GM12878 (cell line): ENCODE results near the gene MAGEA2B. TPM values are rescaled to one million over a fixed set of nuclear protein-coding genes. Genes with fewer than 3 reads are reported as not detected.
"Not testable (repeated sequence)": the region's sequence is repeated elsewhere in the genome, so short reads cannot be mapped to it uniquely, and the experiment has no call there.

Experiments used
- ATAC-seq: fragments of 200-7000 bp; cut with Tn5 transposase; 3 replicates; pipeline ENCODE4 v1.9.1; 2020; ENCODE audit warnings: mild to moderate bottlenecking, moderate library complexity
- BruUV-seq: library from RNA; stranded (reverse); fragments of 400-500 nt; replicated peaks from 2 replicates; lab custom pipeline; 2021; lab: Mats Ljungman, UMichigan
- CTCF ChIA-PET: fragments of 300-600 bp; sonication (Branson Sonifier 250); formaldehyde crosslinking; extraction: SDS; loops from one replicate; lab custom pipeline; 2021; ENCODE audit warnings: inconsistent platforms; lab: Yijun Ruan, JAX
- POLR2A ChIA-PET: fragments of 350-600 bp; formaldehyde crosslinking; extraction: SDS; loops from one replicate; lab custom pipeline; 2021; ENCODE audit warnings: inconsistent platforms; lab: Charles Lee
- RAD21 ChIA-PET: fragments of 300-600 bp; sonication (Branson Sonifier 250); formaldehyde crosslinking; loops from one replicate; lab custom pipeline; 2023; ENCODE audit warnings: antibody characterized with exemption; ENCODE audit not compliant: unreplicated experiment; lab: Charles Lee
- SMC1A ChIA-PET: fragments of 300-600 bp; sonication (Branson Sonifier 250); formaldehyde crosslinking; loops from one replicate; lab custom pipeline; 2023; ENCODE audit not compliant: unreplicated experiment, uncharacterized antibody; lab: Charles Lee
- DNase-seq: peaks from one replicate; pipeline ENCODE4 v3.0.0-alpha.2; 2011; ENCODE audit warnings: low read depth, low spot score
- FAIRE-seq: peaks from 3 replicates; lab custom pipeline; 2011; peaks lifted over from hg19 to GRCh38; lab: Jason Lieb, UNC
- H2AFZ ChIP-seq: 2 replicates; pipeline ENCODE4 v1.6.0; 2011; ENCODE audit warnings: low read depth, low read length, control low read depth; ENCODE audit not compliant: control insufficient read depth
- H3K27ac ChIP-seq: 2 replicates; pipeline ENCODE4 v1.5.1; 2011; ENCODE audit warnings: control low read depth; ENCODE audit not compliant: control insufficient read depth, insufficient read depth
- H3K27me3 ChIP-seq, 2 experiments: replicated peaks in 1 of 2; 2 replicates each; pipeline versions ENCODE4 v1.6.0 to v1.6.1; 2011; ENCODE audit warnings: low read length in 1 of 2; ENCODE audit not compliant: control insufficient read depth in 2 of 2, insufficient read depth in 2 of 2
- H3K36me3 ChIP-seq, 2 experiments: 2 replicates each; pipeline ENCODE4 v1.5.1; 2011; ENCODE audit warnings: low read length in 1 of 2; ENCODE audit not compliant: control insufficient read depth in 2 of 2, insufficient read depth in 2 of 2
- H3K4me1 ChIP-seq: 2 replicates; pipeline ENCODE4 v1.6.1; 2011; ENCODE audit warnings: mild to moderate bottlenecking, low read length, moderate library complexity, mixed read lengths; ENCODE audit not compliant: control insufficient read depth, insufficient read depth
- H3K4me2 ChIP-seq: 2 replicates; pipeline ENCODE4 v1.6.0; 2011; ENCODE audit warnings: control low read depth; ENCODE audit not compliant: control insufficient read depth, insufficient read depth
- H3K4me3 ChIP-seq: fragments of 200-600 bp; sonication (generic); 2 replicates; pipeline ENCODE4 v1.5.1; 2016
- H3K79me2 ChIP-seq: 2 replicates; pipeline ENCODE4 v1.6.0; 2011; ENCODE audit warnings: low read length; ENCODE audit not compliant: control insufficient read depth, insufficient read depth
- H3K9ac ChIP-seq: 2 replicates; pipeline ENCODE4 v1.8.0; 2011; ENCODE audit warnings: low read length, control low read depth, mixed read lengths; ENCODE audit not compliant: control insufficient read depth, insufficient read depth
- H3K9me3 ChIP-seq: replicated peaks from 3 replicates; pipeline ENCODE4 v1.5.1; 2011; ENCODE audit warnings: mild to moderate bottlenecking, low read length; ENCODE audit not compliant: control insufficient read depth, insufficient read depth
- H4K20me1 ChIP-seq: 2 replicates; pipeline ENCODE4 v1.6.0; 2011; ENCODE audit not compliant: control insufficient read depth, insufficient read depth
- ATF7 ChIP-seq: fragments of 450-650 bp; IDR thresholded peaks from 2 replicates; pipeline ENCODE4 v1.6.1; 2016; ENCODE audit warnings: low read depth, mild to moderate bottlenecking
- BRCA1 ChIP-seq: IDR thresholded peaks from 2 replicates; pipeline ENCODE4 v1.6.1; 2011; ENCODE audit warnings: low read depth, low read length, improper control_type of control experiment
- CBX3 ChIP-seq: fragments of 200-600 bp; sonication (generic); IDR thresholded peaks from 2 replicates; pipeline ENCODE4 v1.6.1; 2016; ENCODE audit warnings: low read depth, borderline replicate concordance
- CHD2 ChIP-seq: IDR thresholded peaks from 2 replicates; pipeline ENCODE4 v1.6.1; 2011; ENCODE audit warnings: low read depth, low read length, improper control_type of control experiment, borderline replicate concordance
- FOS ChIP-seq: IDR thresholded peaks from 3 replicates; pipeline ENCODE4 v1.6.1; 2011; ENCODE audit warnings: borderline replicate concordance; ENCODE audit not compliant: insufficient read length; ENCODE audit errors: extremely low read depth
- FOXM1 ChIP-seq: IDR thresholded peaks from 2 replicates; pipeline ENCODE4 v1.6.1; 2012; ENCODE audit warnings: low read depth, mild to moderate bottlenecking, inconsistent platforms, low read length, moderate library complexity
- IRF5 ChIP-seq: fragments of 450-650 bp; IDR thresholded peaks from 2 replicates; pipeline ENCODE4 v1.6.1; 2017; ENCODE audit warnings: borderline replicate concordance
- KLF5 ChIP-seq: fragments of 450-650 bp; IDR thresholded peaks from 2 replicates; pipeline ENCODE4 v1.6.1; 2014; ENCODE audit warnings: mild to moderate bottlenecking; ENCODE audit not compliant: partially characterized antibody
- MEF2A ChIP-seq: IDR thresholded peaks from 2 replicates; pipeline ENCODE4 v1.6.1; 2011; ENCODE audit warnings: low read depth, mild to moderate bottlenecking, low read length, moderate library complexity; ENCODE audit not compliant: insufficient read depth
- RCOR1 ChIP-seq: conservative IDR thresholded peaks from 2 replicates; pipeline ENCODE4 v1.6.1; 2012; ENCODE audit warnings: low read depth, low read length, improper control_type of control experiment
- RELA ChIP-seq: fragments of 450-650 bp; IDR thresholded peaks from 2 replicates; pipeline ENCODE4 v1.8.0; 2014; ENCODE audit warnings: borderline replicate concordance; ENCODE audit not compliant: partially characterized antibody
- TBL1XR1 ChIP-seq: IDR thresholded peaks from 2 replicates; pipeline ENCODE4 v1.6.1; 2012; ENCODE audit warnings: low read depth, low read length, improper control_type of control experiment
- ZSCAN29 ChIP-seq: fragments of 450-650 bp; IDR thresholded peaks from 2 replicates; pipeline ENCODE4 v1.6.1; 2017; ENCODE audit warnings: mild to moderate bottlenecking, moderate library complexity
- WGBS: methylation state at CpG from one replicate; pipeline ENCODE4 v1.1.6; 2016; ENCODE audit warnings: low lambda C conversion rate; ENCODE audit not compliant: insufficient replicate concordance, insufficient coverage; ENCODE audit errors: missing lambda C conversion rate; 5-methylcytosine and 5-hydroxymethylcytosine counted together
- in situ Hi-C: fragments of 300-500 bp; cut with MboI; formaldehyde crosslinking; loops from 9 replicates; pipeline ENCODE4 v1.14.3; 2018; ENCODE audit warnings: mixed read lengths
- intact Hi-C: fragments of 100-400 bp; cut with micrococcal nuclease; formaldehyde crosslinking; loops from one replicate; pipeline ENCODE4 v1.14.2; 2022; ENCODE audit not compliant: unreplicated experiment
- polyA plus RNA-seq, 11 experiments: library from polyadenylated mRNA; depleted of rRNA in 4 of 11; unstranded in 6 of 11; stranded (reverse) in 5 of 11; fragments of >200 nt; fragmentation: Nextera tagmentation in 4 of 11; fragmentation: Illumina TruSeq in 1 of 11; extraction: Ambion mirVana in 4 of 11; extraction: Trizol in 1 of 11; gene quantifications; 1 replicate in 1 of 11; 2 replicates in 10 of 11; pipeline versions ENCODE4 v1.2.1 to v1.2.3, GENCODE V29; 2011 to 2016; ENCODE audit warnings: inconsistent platforms in 2 of 11, missing spikeins in 2 of 11, low read depth in 1 of 11
- total RNA-seq, 4 experiments: library from RNA; depleted of rRNA in 3 of 4; stranded (reverse); fragments of >200 nt in 3 of 4; fragmentation: Illumina TruSeq in 1 of 4; extraction: Trizol in 1 of 4; gene quantifications; 2 replicates each; pipeline versions ENCODE4 v1.2.1 to v1.2.3, GENCODE V29; 2013 to 2021
- TF ChIP-seq, protein P1 (sequence below): fragments of 450-650 bp; IDR thresholded peaks from 2 replicates; pipeline ENCODE4 v1.6.1; 2017; ENCODE audit warnings: mild to moderate bottlenecking, moderate library complexity
- TF ChIP-seq, protein P2 (sequence below): IDR thresholded peaks from 2 replicates; pipeline ENCODE4 v1.6.1; 2012; ENCODE audit warnings: low read depth, low read length, improper control_type of control experiment

The MAGEA2B gene
- total and polyA plus RNA-seq, 10 of the 15 experiments (the other 5 are each of a cell fraction or from before 2014, with no cell fraction given) = not detected

DNA sequence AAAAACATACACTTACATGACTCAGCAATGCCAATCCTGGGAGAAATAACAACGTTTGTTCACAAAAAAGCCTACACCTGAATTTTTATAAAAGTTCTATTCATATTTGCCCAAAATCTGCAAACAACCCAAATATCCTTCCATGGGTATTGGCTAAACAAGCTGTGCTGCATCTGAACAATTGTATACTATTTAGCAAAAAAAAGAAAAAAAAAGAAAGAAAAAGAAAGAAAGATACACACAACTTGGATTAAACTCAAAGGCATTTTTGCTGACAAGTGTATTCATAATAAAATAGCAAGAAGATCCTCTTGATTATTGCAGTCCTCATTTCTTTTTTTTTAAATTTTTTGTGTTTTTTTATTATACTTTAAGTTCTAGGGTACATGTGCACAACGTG lies 40.3 kb upstream of the MAGEA2B start (continued):
- TF ChIP-seq, protein P1, sequence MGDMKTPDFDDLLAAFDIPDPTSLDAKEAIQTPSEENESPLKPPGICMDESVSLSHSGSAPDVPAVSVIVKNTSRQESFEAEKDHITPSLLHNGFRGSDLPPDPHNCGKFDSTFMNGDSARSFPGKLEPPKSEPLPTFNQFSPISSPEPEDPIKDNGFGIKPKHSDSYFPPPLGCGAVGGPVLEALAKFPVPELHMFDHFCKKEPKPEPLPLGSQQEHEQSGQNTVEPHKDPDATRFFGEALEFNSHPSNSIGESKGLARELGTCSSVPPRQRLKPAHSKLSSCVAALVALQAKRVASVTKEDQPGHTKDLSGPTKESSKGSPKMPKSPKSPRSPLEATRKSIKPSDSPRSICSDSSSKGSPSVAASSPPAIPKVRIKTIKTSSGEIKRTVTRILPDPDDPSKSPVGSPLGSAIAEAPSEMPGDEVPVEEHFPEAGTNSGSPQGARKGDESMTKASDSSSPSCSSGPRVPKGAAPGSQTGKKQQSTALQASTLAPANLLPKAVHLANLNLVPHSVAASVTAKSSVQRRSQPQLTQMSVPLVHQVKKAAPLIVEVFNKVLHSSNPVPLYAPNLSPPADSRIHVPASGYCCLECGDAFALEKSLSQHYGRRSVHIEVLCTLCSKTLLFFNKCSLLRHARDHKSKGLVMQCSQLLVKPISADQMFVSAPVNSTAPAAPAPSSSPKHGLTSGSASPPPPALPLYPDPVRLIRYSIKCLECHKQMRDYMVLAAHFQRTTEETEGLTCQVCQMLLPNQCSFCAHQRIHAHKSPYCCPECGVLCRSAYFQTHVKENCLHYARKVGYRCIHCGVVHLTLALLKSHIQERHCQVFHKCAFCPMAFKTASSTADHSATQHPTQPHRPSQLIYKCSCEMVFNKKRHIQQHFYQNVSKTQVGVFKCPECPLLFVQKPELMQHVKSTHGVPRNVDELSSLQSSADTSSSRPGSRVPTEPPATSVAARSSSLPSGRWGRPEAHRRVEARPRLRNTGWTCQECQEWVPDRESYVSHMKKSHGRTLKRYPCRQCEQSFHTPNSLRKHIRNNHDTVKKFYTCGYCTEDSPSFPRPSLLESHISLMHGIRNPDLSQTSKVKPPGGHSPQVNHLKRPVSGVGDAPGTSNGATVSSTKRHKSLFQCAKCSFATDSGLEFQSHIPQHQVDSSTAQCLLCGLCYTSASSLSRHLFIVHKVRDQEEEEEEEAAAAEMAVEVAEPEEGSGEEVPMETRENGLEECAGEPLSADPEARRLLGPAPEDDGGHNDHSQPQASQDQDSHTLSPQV = no peak
- TF ChIP-seq TBL1XR1 (no peak), FOS (no peak), KLF5 (no peak), ZSCAN29 (no peak), RELA (no peak), FOXM1 (no peak), BRCA1 (no peak), ATF7 (no peak), RCOR1 (no peak), IRF5 (no peak), CBX3 (no peak), CHD2 (no peak), MEF2A (no peak)
- TF ChIP-seq, protein P2, sequence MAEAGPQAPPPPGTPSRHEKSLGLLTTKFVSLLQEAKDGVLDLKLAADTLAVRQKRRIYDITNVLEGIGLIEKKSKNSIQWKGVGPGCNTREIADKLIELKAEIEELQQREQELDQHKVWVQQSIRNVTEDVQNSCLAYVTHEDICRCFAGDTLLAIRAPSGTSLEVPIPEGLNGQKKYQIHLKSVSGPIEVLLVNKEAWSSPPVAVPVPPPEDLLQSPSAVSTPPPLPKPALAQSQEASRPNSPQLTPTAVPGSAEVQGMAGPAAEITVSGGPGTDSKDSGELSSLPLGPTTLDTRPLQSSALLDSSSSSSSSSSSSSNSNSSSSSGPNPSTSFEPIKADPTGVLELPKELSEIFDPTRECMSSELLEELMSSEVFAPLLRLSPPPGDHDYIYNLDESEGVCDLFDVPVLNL = no peak

- H4K20me1 ChIP-seq, RAD21 ChIA-PET, FAIRE-seq, H3K4me1 ChIP-seq, intact Hi-C loops, DNase-seq, POLR2A ChIA-PET, BruUV-seq, H3K4me3 ChIP-seq, H3K79me2 ChIP-seq, SMC1A ChIA-PET, H3K9me3 ChIP-seq, H3K4me2 ChIP-seq, H3K9ac ChIP-seq, H2AFZ ChIP-seq, CTCF ChIA-PET, H3K27ac ChIP-seq, H3K36me3 ChIP-seq, ATAC-seq, H3K27me3 ChIP-seq: not testable (repeated sequence)
- in situ Hi-C loops = loop anchor here (25.0 kb wide), 1 partner anchor 88 kb away; the partner anchor contains the start of genes CSAG3, MAGEA2 and MAGEA6
- WGBS = 61% methylated on average over 3 of the region's 3 CpGs
Measured at GRCh38 chrX:152674652-152675051, 39.8 kb upstream of the MAGEA2B start.
